ENCODE results near the gene CRTC2. TPM values are rescaled to one million over a fixed set of nuclear protein-coding genes. Genes with fewer than 3 reads are reported as not detected.

CRTC2 gene
- total RNA-seq, 1 donor from 2014 or later, result 41.9 TPM

DNA sequence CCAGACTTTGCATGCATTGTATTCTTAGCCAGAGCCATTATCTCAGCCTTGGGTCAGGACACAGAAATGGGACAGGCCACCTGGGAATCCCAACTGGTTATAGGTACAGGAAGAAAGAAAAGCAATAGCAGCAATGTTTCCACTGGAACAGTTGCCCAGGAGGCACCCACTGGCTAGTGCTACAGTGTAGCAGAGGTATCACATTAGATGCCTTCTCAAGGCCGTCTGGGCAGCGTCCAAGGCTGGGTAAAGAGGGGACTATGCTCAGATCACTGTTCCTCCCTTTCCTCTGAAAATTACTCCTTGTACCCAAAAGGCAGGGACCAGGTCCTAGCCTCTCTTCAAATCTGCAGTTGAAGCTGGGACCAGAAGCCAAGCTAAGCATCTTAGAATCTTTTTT is 11.9 kb upstream of the CRTC2 start:
- H3K27me3 Mint-ChIP-seq (ENCODE audit: unreplicated experiment), result no peaks in the 10 kb centered on the region
- H3K4me1 Mint-ChIP-seq (ENCODE audit: unreplicated experiment), result peaks cover 33% of the 10 kb centered on the region
- TF ChIP-seq, protein P1, sequence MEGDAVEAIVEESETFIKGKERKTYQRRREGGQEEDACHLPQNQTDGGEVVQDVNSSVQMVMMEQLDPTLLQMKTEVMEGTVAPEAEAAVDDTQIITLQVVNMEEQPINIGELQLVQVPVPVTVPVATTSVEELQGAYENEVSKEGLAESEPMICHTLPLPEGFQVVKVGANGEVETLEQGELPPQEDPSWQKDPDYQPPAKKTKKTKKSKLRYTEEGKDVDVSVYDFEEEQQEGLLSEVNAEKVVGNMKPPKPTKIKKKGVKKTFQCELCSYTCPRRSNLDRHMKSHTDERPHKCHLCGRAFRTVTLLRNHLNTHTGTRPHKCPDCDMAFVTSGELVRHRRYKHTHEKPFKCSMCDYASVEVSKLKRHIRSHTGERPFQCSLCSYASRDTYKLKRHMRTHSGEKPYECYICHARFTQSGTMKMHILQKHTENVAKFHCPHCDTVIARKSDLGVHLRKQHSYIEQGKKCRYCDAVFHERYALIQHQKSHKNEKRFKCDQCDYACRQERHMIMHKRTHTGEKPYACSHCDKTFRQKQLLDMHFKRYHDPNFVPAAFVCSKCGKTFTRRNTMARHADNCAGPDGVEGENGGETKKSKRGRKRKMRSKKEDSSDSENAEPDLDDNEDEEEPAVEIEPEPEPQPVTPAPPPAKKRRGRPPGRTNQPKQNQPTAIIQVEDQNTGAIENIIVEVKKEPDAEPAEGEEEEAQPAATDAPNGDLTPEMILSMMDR (IDR thresholded peaks at IDR 0.05), result no peak
- H3K4me3 Mint-ChIP-seq (ENCODE audit: unreplicated experiment), result no peak overlapping the region
- DNase-seq (ENCODE audit: extremely low spot score, unreplicated experiment), result no peak
- H3K36me3 Mint-ChIP-seq (ENCODE audit: unreplicated experiment), result peaks cover 9% of the 10 kb centered on the region
- no peak overlapping the region for H3K27ac Mint-ChIP-seq (ENCODE audit: unreplicated experiment)
- no peaks in the 10 kb centered on the region for H3K9me3 Mint-ChIP-seq (ENCODE audit: unreplicated experiment)

DNA sequence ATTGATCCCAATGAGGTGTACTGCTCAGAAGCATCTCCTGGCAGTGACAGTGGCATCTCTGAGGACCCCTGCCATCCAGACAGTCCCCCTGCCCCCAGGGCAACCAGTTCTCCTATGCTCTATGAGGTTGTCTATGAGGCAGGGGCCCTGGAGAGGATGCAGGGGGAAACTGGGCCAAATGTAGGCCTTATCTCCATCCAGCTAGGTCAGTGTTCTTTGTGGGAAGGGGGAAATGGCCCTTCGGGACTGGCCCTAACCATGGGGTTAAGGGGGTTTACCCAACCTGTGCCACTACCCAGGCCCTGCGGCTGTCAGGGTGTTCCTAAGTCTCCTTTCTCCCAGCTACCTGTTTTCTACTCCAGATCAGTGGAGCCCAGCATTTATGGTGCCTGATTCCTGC is 10.6 kb upstream of the CRTC2 start:
- Mint-ChIP-seq H3K4me3 (ENCODE audit: unreplicated experiment) (peak overlapping the region; percentile 91), H3K27me3 (ENCODE audit: unreplicated experiment) (no peaks in the 10 kb centered on the region), H3K36me3 (ENCODE audit: unreplicated experiment) (peaks cover 1% of the 10 kb centered on the region), H3K9me3 (ENCODE audit: unreplicated experiment) (no peaks in the 10 kb centered on the region), H3K27ac (ENCODE audit: unreplicated experiment) (no peak overlapping the region), H3K4me1 (ENCODE audit: unreplicated experiment) (peaks cover 41% of the 10 kb centered on the region)
- no peak for DNase-seq (ENCODE audit: extremely low spot score, unreplicated experiment)
- TF ChIP-seq, protein P1 (IDR thresholded peaks at IDR 0.05), result no peak

DNA sequence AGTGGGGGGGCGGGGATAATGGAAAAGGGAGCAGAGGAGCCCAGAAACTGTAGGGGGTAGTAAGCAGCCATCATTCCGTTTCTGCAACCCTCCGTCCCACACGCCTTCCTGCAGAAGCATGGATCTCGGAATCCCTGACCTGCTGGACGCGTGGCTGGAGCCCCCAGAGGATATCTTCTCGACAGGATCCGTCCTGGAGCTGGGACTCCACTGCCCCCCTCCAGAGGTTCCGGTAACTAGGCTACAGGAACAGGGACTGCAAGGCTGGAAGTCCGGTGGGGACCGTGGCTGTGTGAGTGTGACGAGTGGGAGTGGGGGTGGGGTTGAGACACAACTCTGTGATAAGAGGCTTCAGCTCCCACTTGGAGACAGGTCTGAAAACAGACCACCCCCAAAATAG is 10.0 kb upstream of the CRTC2 start:
- Mint-ChIP-seq H3K27ac (ENCODE audit: unreplicated experiment) (peak overlapping the region; percentile 97), H3K4me1 (ENCODE audit: unreplicated experiment) (peaks cover 45% of the 10 kb centered on the region), H3K27me3 (ENCODE audit: unreplicated experiment) (no peaks in the 10 kb centered on the region), H3K4me3 (ENCODE audit: unreplicated experiment) (peak overlapping the region; percentile 91), H3K9me3 (ENCODE audit: unreplicated experiment) (no peaks in the 10 kb centered on the region), H3K36me3 (ENCODE audit: unreplicated experiment) (no peaks in the 10 kb centered on the region)
- TF ChIP-seq, protein P1 (IDR thresholded peaks at IDR 0.05), result no peak
- no peak for DNase-seq (ENCODE audit: extremely low spot score, unreplicated experiment)

DNA sequence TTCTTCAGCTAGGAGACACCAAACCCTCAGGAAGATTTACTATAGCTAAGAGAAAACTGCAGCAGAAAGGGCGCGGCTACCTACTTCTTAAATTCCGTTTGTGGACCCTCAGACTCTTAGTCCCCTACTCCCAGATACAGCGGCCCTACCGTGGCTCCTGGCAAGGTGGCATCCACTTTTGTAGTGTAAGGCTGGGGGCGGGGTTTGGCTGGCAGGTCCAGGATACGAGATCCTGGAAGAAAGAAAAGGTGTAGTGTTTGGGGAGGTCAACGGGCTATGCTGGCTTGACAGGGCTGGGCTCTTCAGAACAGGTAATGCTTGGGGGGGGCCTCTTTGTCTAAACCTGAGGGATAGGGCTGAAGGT is 9.6 kb upstream of the CRTC2 start:
- Mint-ChIP-seq H3K27me3 (ENCODE audit: unreplicated experiment) (no peaks in the 10 kb centered on the region), H3K27ac (ENCODE audit: unreplicated experiment) (peak overlapping the region; percentile 97), H3K4me3 (ENCODE audit: unreplicated experiment) (peak overlapping the region; percentile 91), H3K36me3 (ENCODE audit: unreplicated experiment) (no peaks in the 10 kb centered on the region), H3K9me3 (ENCODE audit: unreplicated experiment) (no peaks in the 10 kb centered on the region), H3K4me1 (ENCODE audit: unreplicated experiment) (peaks cover 46% of the 10 kb centered on the region)
- DNase-seq (ENCODE audit: extremely low spot score, unreplicated experiment), result no peak
- TF ChIP-seq, protein P1 (IDR thresholded peaks at IDR 0.05), result no peak

DNA sequence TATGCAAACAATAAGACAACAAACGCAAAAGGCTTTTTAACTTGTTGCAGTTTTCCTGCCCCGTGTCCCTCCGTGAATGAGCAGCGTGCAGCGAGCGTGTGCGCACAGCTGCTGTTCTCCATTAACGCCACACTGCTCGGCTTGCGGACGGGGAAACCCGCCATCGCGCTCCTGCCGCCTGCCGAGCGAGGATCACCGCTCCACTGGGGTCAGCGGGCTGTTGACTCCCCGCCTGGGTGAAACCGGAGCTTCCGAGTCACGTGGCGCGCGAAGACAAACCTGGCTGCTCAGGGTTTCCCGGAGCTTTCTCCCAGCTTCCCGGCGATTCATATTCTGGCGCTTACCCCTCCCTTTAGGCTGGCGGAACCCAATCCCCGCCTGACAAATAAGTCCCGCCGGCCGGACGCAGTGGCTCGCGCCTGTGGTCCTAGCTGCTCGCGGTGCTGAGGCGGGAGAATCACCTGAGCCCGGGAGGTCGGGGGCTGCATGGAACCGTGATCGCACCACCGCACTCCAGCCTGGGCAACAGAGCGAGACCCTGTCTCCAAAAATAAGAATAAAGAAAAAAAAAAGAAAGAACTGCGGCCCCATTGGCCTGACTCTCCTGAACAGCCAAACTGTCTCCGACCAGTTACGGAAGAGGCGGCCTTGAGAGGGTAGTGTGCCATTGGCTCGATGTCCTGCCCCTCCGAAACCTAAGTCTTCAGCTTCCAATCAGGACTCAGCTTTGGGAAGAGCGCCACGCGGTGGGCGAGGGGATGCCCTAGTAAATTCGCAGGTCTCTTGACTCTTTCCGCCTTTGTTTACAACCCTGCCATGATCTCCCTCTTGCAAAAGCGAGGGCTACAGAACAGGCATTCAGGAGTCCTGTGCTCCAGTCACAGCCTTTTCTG is 8.9 kb upstream of the CRTC2 start, which contains the start of gene CREB3L4:
CREB3L4 (plus strand) TSS at position 796 of the 893 bp plus-strand sequence. CDS start 624 bp downstream, outside the sequence.
- TF ChIP-seq, protein P1 (IDR thresholded peaks at IDR 0.05), result peak; percentile 54
- Mint-ChIP-seq H3K9me3 (ENCODE audit: unreplicated experiment) (no peaks in the 10 kb centered on the region), H3K36me3 (ENCODE audit: unreplicated experiment) (no peaks in the 10 kb centered on the region), H3K27ac (ENCODE audit: unreplicated experiment) (peak within 1 kb of the TSS; percentile 97), H3K4me3 (ENCODE audit: unreplicated experiment) (peak within 1 kb of the TSS; percentile 91), H3K27me3 (ENCODE audit: unreplicated experiment) (no peaks in the 10 kb centered on the region), H3K4me1 (ENCODE audit: unreplicated experiment) (peaks cover 51% of the 10 kb centered on the region)
- DNase-seq (ENCODE audit: extremely low spot score, unreplicated experiment), result peak; percentile 93
